HTR-8/SVneo (cell line): ENCODE measurements around the gene GALC.

ENCODE experiments used
- DNase-seq: peaks from one replicate; pipeline ENCODE4 v3.0.0; 2011; ENCODE audit warnings: low spot score, mixed read lengths; ENCODE audit not compliant: insufficient read length
- FAIRE-seq: peaks from 2 replicates; lab custom pipeline; 2011; peaks lifted over from hg19 to GRCh38; lab: Jason Lieb, UNC

Gene GALC

GRCh38 chr14:88008039-88008742, 15.2 kb upstream of the GALC start:
- no peak for DNase-seq
- FAIRE-seq = no peak

- DNase-seq = no peak
- no peak for FAIRE-seq
Measured at GRCh38 chr14:88007608-88008007, 14.6 kb upstream of the GALC start.

- FAIRE-seq = no peak
- DNase-seq = no peak
Measured at GRCh38 chr14:88005978-88006851, 13.2 kb upstream of the GALC start.

- DNase-seq = no peak
- FAIRE-seq = no peak
Measured at GRCh38 chr14:88005050-88005481, 12.1 kb upstream of the GALC start, which contains the start of gene GPR65. Gene GPR65, plus strand, starts transcription at chr14:88005135. Its CDS starts 5,713 bp downstream, at chr14:88010848.

GRCh38 chr14:88004506-88005036, 11.6 kb upstream of the GALC start:
- DNase-seq = no peak
- FAIRE-seq = no peak

- DNase-seq (no peak), FAIRE-seq (no peak)
Measured at GRCh38 chr14:88003425-88003824, 10.4 kb upstream of the GALC start.

GRCh38 chr14:88002421-88003075, 9.6 kb upstream of the GALC start:
- no peak for DNase-seq
- FAIRE-seq = no peak

GRCh38 chr14:87999277-87999676, 6.3 kb upstream of the GALC start:
- no peak for FAIRE-seq
- no peak for DNase-seq

- no peak for FAIRE-seq
- no peak for DNase-seq
Measured at GRCh38 chr14:87998482-87998881, 5.5 kb upstream of the GALC start.

GRCh38 chr14:87996291-87996592, 3.3 kb upstream of the GALC start:
- FAIRE-seq (no peak), DNase-seq (no peak)

- FAIRE-seq (no peak), DNase-seq (no peak)
Measured at GRCh38 chr14:87995500-87996290, 2.7 kb upstream of the GALC start.

- DNase-seq (no peak), FAIRE-seq (no peak)
Measured at GRCh38 chr14:87994974-87995373, 2.0 kb upstream of the GALC start.

- DNase-seq = peak; percentile 2
- FAIRE-seq = no peak
Measured at GRCh38 chr14:87992346-87992717, 650 bp downstream of the GALC start.

- no peak for FAIRE-seq
- DNase-seq = no peak
Measured at GRCh38 chr14:87990682-87991081, 2.3 kb downstream of the GALC start.

GRCh38 chr14:87989956-87990299, 3.1 kb downstream of the GALC start:
- DNase-seq (no peak), FAIRE-seq (no peak)

GRCh38 chr14:87989221-87989955, 3.6 kb downstream of the GALC start:
- DNase-seq (no peak), FAIRE-seq (no peak)

GRCh38 chr14:87979689-87980088, 13.3 kb downstream of the GALC start:
- FAIRE-seq = no peak
- DNase-seq = no peak

- DNase-seq (no peak), FAIRE-seq (no peak)
Measured at GRCh38 chr14:87975636-87976035, 17.3 kb downstream of the GALC start.

- FAIRE-seq (no peak), DNase-seq (no peak)
Measured at GRCh38 chr14:87971010-87971409, 22.0 kb downstream of the GALC start.

- FAIRE-seq = no peak
- DNase-seq = no peak
Measured at GRCh38 chr14:87967496-87967895, 25.5 kb downstream of the GALC start.
